ENCODE results near the gene SPATA32.

DNA sequence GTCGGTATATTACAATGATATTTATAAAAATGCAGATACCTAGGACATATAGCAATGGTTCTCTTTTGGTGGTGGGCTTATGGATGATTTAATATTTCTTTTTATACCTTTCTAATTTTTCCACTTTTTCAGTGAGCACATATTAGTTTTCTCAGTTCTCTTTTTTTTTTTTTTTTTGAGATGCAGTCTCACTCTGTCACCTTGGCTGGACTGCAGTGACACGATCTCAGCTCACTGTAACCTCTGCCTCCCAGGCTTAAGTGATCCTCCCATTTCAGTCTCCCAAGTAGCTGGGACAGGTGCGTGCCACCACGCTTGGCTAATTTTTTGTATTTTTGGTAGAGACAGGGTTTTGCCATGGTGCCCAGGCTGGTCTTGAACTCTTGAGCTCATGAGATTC lies 39.8 kb upstream of the SPATA32 start:
- TF ChIP-seq POLR2AphosphoS5 (IDR thresholded peaks at IDR 0.05; ENCODE audit: low read depth, low read length) (no peak), TAF1 (IDR thresholded peaks at IDR 0.05; ENCODE audit: borderline replicate concordance, insufficient read depth, low read length) (no peak)

Data from PFSK-1 (cell line).